ENCODE results near the gene DEK. TPM values are rescaled to one million over a fixed set of nuclear protein-coding genes. Genes with fewer than 3 reads are reported as not detected.

DEK gene
- total RNA-seq, 1 experiment from 2014 or later, result 108 TPM

DNA sequence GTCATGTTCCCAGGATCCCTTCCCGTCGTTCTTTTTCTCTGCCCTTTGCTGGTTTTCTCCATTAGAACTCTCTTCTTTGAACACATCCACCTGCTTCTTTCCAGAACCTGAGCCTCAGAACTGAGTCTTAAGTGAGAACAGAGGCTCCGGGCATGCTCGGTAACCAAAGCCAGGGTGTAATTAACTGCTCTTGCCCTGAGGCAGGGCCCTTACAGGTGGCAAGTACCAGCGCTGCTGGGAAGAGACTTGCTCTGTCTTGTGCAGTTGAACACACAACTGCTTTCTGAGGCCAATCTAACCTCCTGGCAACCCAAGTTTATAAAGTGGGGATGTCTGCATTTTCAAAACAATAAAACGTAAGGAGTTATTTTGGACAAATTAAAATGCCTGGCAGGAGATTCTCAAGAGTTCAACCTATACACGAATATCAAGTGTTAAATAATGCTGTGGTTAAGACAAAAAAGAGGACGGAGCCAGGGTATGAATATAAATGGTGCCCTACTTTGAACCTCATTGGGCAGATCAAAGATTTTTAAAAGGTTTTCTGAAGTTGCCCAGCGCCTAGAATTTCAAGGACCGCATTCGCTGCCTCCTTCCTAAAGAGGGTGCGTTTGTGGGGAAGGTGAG, 12.4 kb upstream of the DEK start (continued):
- TF ChIP-seq EZH2 (IDR thresholded peaks at IDR 0.05) (no peak), RAD21 (IDR thresholded peaks at IDR 0.05; ENCODE audit: low read depth) (no peak)
- TF ChIP-seq, protein P1, sequence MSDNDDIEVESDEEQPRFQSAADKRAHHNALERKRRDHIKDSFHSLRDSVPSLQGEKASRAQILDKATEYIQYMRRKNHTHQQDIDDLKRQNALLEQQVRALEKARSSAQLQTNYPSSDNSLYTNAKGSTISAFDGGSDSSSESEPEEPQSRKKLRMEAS (IDR thresholded peaks at IDR 0.05), result no peak

DNA sequence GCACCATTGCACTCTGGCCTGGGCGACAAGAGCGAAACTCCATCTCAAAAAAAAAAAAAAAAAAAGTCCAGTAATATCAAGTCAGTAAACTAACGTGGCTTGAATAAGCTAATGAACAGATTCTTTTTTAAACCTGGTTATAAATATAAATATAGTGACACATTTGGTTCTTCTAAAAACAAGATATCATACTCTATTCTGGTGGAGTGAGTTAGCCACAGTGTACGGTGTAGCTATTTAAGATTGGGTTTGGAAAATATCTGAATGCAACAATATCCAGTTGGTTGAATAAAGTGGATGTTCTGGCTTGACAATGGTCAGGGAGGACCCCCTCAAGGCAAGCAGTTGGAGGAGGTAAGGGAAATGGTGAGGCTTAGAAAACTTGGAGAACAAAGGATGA, 5.9 kb upstream of the DEK start:
- no peaks in the 10 kb centered on the region for H3K9me3 ChIP-seq (ENCODE audit: control insufficient read depth in 1 of 2, insufficient read depth in 1 of 2, low read depth in 1 of 2, low read length in 2 of 2)
- ChIA-PET CTCF (no interaction called here), RAD21 (ENCODE audit: low non-redundant PET in 1 of 2, low total read pairs in 2 of 2, uncharacterized antibody in 2 of 2, unreplicated experiment in 2 of 2) (no interaction called here), POLR2A (no interaction called here)
- peaks cover 8 to 15% of the 10 kb centered on the region in 2 experiments; a peak in 3 of 4 replicates for H3K4me1 ChIP-seq (ENCODE audit: control insufficient read depth in 1 of 2, insufficient read depth in 2 of 2, low read length in 2 of 2)
- H3K9me2 ChIP-seq (ENCODE audit: insufficient read depth), result no peaks in the 10 kb centered on the region; the same call in 1 of the 2 replicates
- H3K27ac ChIP-seq (ENCODE audit: low read depth, low read length), result no peak overlapping the region
- H3K9ac ChIP-seq (ENCODE audit: low read length), result no peak overlapping the region
- H3K27me3 ChIP-seq (ENCODE audit: insufficient read depth, low read length), result no peaks in the 10 kb centered on the region
- no peak overlapping the region for H3K4me2 ChIP-seq (ENCODE audit: low read length)
- ATAC-seq (no peak), DNase-seq (ENCODE audit: low read depth, low spot score) (no peak)
- no peaks in the 10 kb centered on the region for H3K36me3 ChIP-seq (ENCODE audit: control insufficient read depth in 1 of 2, insufficient read depth in 2 of 2, low read length in 2 of 2)
- no peak overlapping the region for H2AFZ ChIP-seq (ENCODE audit: low read depth, low read length, poor library complexity, severe bottlenecking)
- BruUV-seq (replicated peaks), result no TSS peak
- H3K4me3 ChIP-seq (replicated peaks in 1 of 2; ENCODE audit: low read depth in 1 of 2, low read length in 2 of 2), result no peak overlapping the region
- no peaks in the 10 kb centered on the region for H4K20me1 ChIP-seq (ENCODE audit: insufficient read depth)
- H3K79me2 ChIP-seq (ENCODE audit: insufficient read depth, low read length), result no peaks in the 10 kb centered on the region
- intact Hi-C loops (cut with micrococcal nuclease), result no loop called here
- TF ChIP-seq ELF1 (IDR thresholded peaks at IDR 0.05; ENCODE audit: borderline replicate concordance, low read depth) (no peak), FOSL1 (IDR thresholded peaks at IDR 0.05; ENCODE audit: low read depth) (no peak), POLR2AphosphoS5 (IDR thresholded peaks at IDR 0.05; ENCODE audit: low read depth, low read length) (no peak), JUND (IDR thresholded peaks at IDR 0.05) (no peak), EZH2 (IDR thresholded peaks at IDR 0.05) (no peak), SIN3A (IDR thresholded peaks at IDR 0.05; ENCODE audit: low read depth) (no peak), CBX3 (IDR thresholded peaks at IDR 0.05; ENCODE audit: low read depth) (no peak), POLR2A (IDR thresholded peaks at IDR 0.05; ENCODE audit: borderline replicate concordance, extremely low read depth, insufficient read depth, insufficient read length) (no peak), TCF7L2 (IDR thresholded peaks at IDR 0.05; ENCODE audit: borderline replicate concordance, extremely low read depth, insufficient read depth, insufficient read length) (no peak), EZH2phosphoT487 (IDR thresholded peaks at IDR 0.05; ENCODE audit: borderline replicate concordance) (no peak), RAD21 (IDR thresholded peaks at IDR 0.05; ENCODE audit: low read depth) (no peak), SRF (IDR thresholded peaks at IDR 0.05; ENCODE audit: low read depth) (no peak)
- TF ChIP-seq, protein P2, sequence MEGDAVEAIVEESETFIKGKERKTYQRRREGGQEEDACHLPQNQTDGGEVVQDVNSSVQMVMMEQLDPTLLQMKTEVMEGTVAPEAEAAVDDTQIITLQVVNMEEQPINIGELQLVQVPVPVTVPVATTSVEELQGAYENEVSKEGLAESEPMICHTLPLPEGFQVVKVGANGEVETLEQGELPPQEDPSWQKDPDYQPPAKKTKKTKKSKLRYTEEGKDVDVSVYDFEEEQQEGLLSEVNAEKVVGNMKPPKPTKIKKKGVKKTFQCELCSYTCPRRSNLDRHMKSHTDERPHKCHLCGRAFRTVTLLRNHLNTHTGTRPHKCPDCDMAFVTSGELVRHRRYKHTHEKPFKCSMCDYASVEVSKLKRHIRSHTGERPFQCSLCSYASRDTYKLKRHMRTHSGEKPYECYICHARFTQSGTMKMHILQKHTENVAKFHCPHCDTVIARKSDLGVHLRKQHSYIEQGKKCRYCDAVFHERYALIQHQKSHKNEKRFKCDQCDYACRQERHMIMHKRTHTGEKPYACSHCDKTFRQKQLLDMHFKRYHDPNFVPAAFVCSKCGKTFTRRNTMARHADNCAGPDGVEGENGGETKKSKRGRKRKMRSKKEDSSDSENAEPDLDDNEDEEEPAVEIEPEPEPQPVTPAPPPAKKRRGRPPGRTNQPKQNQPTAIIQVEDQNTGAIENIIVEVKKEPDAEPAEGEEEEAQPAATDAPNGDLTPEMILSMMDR (IDR thresholded peaks at IDR 0.05 in 2 of 3, conservative IDR thresholded peaks at IDR 0.05 in 1 of 3; ENCODE audit: borderline replicate concordance in 1 of 3, insufficient read depth in 1 of 3, low read depth in 2 of 3, low read length in 2 of 3), result no peak
- TF ChIP-seq, protein P3, sequence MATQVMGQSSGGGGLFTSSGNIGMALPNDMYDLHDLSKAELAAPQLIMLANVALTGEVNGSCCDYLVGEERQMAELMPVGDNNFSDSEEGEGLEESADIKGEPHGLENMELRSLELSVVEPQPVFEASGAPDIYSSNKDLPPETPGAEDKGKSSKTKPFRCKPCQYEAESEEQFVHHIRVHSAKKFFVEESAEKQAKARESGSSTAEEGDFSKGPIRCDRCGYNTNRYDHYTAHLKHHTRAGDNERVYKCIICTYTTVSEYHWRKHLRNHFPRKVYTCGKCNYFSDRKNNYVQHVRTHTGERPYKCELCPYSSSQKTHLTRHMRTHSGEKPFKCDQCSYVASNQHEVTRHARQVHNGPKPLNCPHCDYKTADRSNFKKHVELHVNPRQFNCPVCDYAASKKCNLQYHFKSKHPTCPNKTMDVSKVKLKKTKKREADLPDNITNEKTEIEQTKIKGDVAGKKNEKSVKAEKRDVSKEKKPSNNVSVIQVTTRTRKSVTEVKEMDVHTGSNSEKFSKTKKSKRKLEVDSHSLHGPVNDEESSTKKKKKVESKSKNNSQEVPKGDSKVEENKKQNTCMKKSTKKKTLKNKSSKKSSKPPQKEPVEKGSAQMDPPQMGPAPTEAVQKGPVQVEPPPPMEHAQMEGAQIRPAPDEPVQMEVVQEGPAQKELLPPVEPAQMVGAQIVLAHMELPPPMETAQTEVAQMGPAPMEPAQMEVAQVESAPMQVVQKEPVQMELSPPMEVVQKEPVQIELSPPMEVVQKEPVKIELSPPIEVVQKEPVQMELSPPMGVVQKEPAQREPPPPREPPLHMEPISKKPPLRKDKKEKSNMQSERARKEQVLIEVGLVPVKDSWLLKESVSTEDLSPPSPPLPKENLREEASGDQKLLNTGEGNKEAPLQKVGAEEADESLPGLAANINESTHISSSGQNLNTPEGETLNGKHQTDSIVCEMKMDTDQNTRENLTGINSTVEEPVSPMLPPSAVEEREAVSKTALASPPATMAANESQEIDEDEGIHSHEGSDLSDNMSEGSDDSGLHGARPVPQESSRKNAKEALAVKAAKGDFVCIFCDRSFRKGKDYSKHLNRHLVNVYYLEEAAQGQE (IDR thresholded peaks at IDR 0.05; ENCODE audit: low read depth), result no peak
- TF ChIP-seq, protein P4, sequence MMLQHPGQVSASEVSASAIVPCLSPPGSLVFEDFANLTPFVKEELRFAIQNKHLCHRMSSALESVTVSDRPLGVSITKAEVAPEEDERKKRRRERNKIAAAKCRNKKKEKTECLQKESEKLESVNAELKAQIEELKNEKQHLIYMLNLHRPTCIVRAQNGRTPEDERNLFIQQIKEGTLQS (IDR thresholded peaks at IDR 0.05), result no peak
- TF ChIP-seq, protein P5, sequence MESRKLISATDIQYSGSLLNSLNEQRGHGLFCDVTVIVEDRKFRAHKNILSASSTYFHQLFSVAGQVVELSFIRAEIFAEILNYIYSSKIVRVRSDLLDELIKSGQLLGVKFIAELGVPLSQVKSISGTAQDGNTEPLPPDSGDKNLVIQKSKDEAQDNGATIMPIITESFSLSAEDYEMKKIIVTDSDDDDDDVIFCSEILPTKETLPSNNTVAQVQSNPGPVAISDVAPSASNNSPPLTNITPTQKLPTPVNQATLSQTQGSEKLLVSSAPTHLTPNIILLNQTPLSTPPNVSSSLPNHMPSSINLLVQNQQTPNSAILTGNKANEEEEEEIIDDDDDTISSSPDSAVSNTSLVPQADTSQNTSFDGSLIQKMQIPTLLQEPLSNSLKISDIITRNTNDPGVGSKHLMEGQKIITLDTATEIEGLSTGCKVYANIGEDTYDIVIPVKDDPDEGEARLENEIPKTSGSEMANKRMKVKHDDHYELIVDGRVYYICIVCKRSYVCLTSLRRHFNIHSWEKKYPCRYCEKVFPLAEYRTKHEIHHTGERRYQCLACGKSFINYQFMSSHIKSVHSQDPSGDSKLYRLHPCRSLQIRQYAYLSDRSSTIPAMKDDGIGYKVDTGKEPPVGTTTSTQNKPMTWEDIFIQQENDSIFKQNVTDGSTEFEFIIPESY (IDR thresholded peaks at IDR 0.05; ENCODE audit: extremely low read depth, insufficient replicate concordance, low read length), result no peak
- TF ChIP-seq, protein P1 (IDR thresholded peaks at IDR 0.05), result no peak

Measured in HCT116 (cell line).